ENCODE measurements around the gene ZDHHC5. TPM values are rescaled to one million over a fixed set of nuclear protein-coding genes. Genes with fewer than 3 reads are reported as not detected.

The ZDHHC5 gene
- total and polyA plus RNA-seq, 2 of the 13 experiments (the other 11 are each of a cell fraction or from before 2014, with no cell fraction given): 26.6 to 34.0 TPM

- TF ChIP-seq POGK (CRISPR knock-in tag; conservative IDR thresholded peaks at IDR 0.05) (0 out of 2 replicates have a peak, but pooled peaks have one; percentile 71), NFIC (IDR thresholded peaks at IDR 0.05; ENCODE audit: low read length) (no peak), ZNF740 (CRISPR knock-in tag; IDR thresholded peaks at IDR 0.05) (peak; percentile 28; the same call in 1 of the 2 replicates), MED8 (CRISPR knock-in tag; IDR thresholded peaks at IDR 0.05; ENCODE audit: insufficient replicate concordance) (peak; percentile 38), RAD21 (CRISPR knock-in tag; IDR thresholded peaks at IDR 0.05) (peak; percentile 49; the same call in 1 of the 2 replicates), MEIS2 (CRISPR knock-in tag; IDR thresholded peaks at IDR 0.05) (peak; percentile 42; the same call in 1 of the 2 replicates), ZNF20 (CRISPR knock-in tag; IDR thresholded peaks at IDR 0.05) (no peak), TOE1 (CRISPR knock-in tag; IDR thresholded peaks at IDR 0.05) (no peak; the same call in 1 of the 2 replicates), ZNF678 (CRISPR knock-in tag; IDR thresholded peaks at IDR 0.05) (peak; percentile 71; the same call in 1 of the 2 replicates), KLF6 (CRISPR knock-in tag; IDR thresholded peaks at IDR 0.05) (no peak), PAWR (CRISPR knock-in tag; IDR thresholded peaks at IDR 0.05; ENCODE audit: borderline replicate concordance) (no peak), SRSF1 (optimal IDR thresholded peaks at IDR 0.05; ENCODE audit: low read depth, low read length) (peak; percentile 76), ZNF891 (CRISPR knock-in tag; IDR thresholded peaks at IDR 0.05) (0 out of 2 replicates have a peak, but pooled peaks have one; percentile 37), THAP8 (CRISPR knock-in tag; IDR thresholded peaks at IDR 0.05; ENCODE audit: borderline replicate concordance) (0 out of 2 replicates have a peak, but pooled peaks have one; percentile 63), ZNF431 (CRISPR knock-in tag; IDR thresholded peaks at IDR 0.05; ENCODE audit: borderline replicate concordance, low read depth) (0 out of 2 replicates have a peak, but pooled peaks have one; percentile 53), ZNF510 (CRISPR knock-in tag; IDR thresholded peaks at IDR 0.05; ENCODE audit: low read depth) (0 out of 2 replicates have a peak, but pooled peaks have one; percentile 36), ZNF318 (CRISPR knock-in tag; IDR thresholded peaks at IDR 0.05) (0 out of 2 replicates have a peak, but pooled peaks have one; percentile 51), KAT2B (IDR thresholded peaks at IDR 0.05; ENCODE audit: borderline replicate concordance, low read depth, low read length) (no peak)
Measured at GRCh38 chr11:57667736-57668433, at the start of gene ZDHHC5 (continued).
